Fibroblast of peridontal ligament (primary cell): ENCODE results near the gene CACNA1C.

Experiments
- DNase-seq: peaks from one replicate; pipeline ENCODE4 v3.0.0-alpha.2; 2010; ENCODE audit errors: extremely low read depth

CACNA1C gene

DNA sequence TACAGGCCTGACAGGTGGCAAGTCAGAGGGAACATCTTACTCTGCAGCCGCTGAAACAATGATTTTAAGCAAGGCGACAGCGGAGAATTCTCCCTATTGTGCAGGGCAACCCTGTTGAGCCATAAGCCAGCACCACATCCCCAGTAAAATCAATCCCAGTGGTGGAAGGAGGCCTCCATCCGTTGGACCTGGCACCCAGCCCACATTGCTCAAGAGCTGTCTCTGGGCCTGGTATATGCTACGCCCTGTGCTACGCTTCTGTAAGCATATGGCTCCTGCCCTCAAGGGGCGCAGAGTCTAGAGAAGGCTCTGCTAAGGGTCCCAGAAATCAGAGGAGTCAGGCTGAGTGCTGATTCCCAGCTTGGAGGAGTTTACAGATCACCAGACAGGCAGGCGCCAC is 265.5 kb downstream of the CACNA1C start:
- no peak for DNase-seq

- no peak for DNase-seq
These were observed 266.3 kb downstream of the CACNA1C start for GRCh38 chr12:2319136-2319535.

GRCh38 chr12:2319737-2320506 is 267.1 kb downstream of the CACNA1C start:
- DNase-seq = peak; percentile 51

- DNase-seq = no peak
These were observed 268.1 kb downstream of the CACNA1C start for GRCh38 chr12:2320841-2321240.

- no peak for DNase-seq
These were observed 269.9 kb downstream of the CACNA1C start for GRCh38 chr12:2322554-2323120.

DNA sequence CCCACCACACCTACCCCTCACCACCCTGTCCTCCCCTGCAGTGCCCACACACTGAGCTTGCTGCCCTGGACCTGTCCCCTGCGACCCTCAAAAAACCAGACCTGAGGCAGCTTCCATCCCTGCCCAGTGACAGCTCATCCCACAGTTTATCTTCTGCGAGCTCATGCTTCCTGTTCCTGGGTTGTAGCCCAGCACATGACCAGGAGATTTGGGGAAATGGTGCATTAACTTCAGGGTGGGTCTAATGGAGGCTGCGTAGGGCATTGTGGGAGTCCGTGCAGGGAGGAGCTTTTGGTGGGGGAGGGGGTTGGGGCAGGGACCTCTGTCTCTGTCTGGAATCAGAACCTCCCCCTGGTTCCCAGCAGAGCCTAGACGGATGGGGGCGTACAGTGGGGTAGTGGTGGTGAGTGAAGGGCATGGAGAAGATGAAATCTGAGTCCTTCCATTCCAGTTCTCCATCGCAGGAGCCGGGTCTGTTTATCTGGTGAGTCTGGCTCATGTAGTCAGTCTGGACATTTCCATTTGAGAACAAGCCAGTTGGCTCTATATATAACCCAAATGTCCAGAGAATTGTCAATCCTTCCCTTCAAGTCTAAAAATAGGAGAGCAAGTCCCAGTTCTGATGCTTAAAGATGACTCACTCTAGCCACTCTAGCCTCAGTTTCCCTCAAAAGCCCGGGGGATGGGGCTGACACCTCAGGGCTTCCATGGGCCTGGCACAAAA is 270.9 kb downstream of the CACNA1C start:
- DNase-seq = peak; percentile 64

- DNase-seq = no peak
These were observed 271.6 kb downstream of the CACNA1C start for GRCh38 chr12:2324387-2324786.

DNA sequence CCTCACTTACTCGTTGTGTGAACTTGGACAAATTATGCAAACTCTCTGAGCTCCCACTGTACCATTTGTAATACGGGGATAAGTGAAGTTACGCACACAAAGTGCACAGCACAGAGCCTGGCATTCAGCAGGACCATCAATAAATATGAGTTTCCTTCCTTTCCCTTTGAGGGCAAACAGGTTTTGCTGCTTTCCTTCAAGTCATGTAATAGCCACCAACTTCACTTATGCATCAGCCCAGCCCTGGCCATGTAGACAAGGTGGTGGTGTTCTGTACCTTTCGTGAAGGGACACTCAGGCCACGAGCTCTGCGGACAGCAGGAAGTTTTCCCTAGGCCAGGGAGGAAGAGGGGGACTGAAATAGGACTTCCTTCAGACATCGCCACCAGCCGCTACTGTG is 272.7 kb downstream of the CACNA1C start:
- DNase-seq = no peak

DNA sequence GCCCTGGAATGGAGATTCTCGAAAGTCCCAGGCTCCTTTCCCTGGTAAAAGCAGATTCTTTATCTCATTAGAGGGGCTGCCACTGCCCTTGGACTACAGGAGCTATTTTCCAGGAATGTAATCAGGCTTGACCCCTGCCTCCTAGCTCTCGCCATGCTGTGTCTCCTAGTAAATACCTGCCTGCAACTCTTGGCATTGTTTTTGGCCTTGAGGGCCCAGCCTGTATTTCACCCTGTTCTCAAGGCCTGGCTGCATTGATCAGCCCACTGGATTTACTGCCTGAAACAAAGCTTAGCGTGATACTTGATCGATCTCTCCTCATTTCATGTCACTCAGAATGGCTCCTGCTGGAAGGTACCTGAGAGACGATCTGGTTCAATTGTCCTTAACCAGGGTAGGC is 273.7 kb downstream of the CACNA1C start:
- DNase-seq = no peak

- DNase-seq = no peak
These were observed 275.9 kb downstream of the CACNA1C start for GRCh38 chr12:2328661-2329060.

DNA sequence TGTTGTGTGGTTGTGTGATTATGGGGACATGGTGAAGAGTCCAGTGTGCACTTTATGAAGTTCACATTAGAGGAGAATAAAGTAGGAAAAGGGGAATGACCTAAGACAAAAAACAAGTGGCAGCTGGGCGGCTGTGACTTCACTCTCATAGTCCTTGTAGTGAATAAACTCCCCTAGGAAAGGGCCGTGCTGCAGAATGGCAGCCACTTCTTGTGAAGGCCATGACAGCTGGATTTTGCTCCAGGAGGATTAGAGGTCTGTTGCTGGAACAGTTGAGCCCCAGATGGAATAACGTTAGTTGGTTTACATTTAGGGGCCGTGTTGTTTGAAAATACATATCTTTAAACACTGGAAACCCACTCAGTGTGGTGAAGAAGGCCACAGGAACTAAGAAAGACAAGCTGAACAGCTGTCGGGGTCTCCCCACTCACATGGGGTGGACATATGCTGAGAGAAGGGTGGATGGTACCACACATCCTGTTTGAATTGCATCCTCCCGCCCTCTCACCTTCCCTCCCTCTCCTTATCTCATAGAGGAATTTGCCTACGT is 276.9 kb downstream of the CACNA1C start:
- no peak for DNase-seq

DNA sequence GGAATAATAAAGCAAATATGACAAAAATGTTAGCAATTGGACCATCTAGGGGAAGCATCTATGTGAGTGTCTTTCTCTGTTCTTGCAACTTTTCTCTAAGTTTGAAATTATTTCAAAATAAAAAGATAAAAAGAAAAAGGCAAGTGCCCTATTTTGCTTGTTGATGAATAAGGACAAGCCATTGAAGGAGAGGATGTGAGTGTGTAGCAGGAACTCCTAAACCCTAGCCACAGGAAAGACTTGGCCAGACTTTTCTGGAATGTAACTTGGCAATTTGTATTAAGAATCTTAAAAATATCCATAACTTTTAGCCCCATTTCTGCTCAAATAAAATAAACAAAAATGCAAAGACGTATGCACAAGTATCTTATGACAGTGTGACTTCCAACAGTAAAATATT is 279.4 kb downstream of the CACNA1C start:
- peak; percentile 88 for DNase-seq

DNA sequence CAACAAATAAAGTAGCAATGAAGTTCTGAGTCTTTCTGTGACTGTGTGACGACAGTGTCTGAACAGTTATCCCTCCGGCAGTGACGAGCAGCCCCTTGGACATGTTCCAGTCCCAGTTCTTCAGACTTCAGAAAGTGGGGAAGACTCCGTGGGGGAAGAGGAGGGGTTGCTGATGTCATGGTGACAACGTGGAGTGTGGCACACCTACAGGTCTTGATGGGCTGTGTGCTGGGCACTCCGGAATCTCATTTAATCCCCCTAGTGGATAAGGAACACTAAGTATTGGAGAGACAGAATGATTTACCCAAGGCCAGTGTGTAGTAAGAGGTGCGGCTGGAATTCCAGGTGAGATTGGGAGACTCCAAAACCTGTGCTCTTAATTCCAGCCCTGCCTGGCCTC is 280.2 kb downstream of the CACNA1C start:
- DNase-seq = no peak

- DNase-seq = no peak
These were observed 280.9 kb downstream of the CACNA1C start for GRCh38 chr12:2333491-2334195.

DNA sequence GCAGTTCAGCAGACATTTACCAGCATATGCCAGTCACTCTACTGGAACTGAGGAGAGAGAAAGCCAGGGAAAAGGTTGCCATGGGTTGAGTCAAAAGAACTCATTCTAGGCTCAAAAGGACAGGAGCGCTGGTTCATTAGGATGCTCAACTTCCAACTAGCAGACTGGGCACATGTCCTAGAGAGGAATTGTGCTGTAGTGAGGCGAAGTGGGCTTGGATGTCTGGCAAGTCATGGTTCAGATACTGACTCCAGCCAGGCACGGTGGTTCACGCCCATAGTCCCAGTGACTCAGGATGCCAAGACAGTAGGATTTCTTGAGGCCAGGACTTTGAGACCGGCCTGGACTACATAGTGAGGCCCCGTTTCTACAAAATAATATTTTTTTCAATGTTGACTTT is 281.5 kb downstream of the CACNA1C start:
- no peak for DNase-seq

DNA sequence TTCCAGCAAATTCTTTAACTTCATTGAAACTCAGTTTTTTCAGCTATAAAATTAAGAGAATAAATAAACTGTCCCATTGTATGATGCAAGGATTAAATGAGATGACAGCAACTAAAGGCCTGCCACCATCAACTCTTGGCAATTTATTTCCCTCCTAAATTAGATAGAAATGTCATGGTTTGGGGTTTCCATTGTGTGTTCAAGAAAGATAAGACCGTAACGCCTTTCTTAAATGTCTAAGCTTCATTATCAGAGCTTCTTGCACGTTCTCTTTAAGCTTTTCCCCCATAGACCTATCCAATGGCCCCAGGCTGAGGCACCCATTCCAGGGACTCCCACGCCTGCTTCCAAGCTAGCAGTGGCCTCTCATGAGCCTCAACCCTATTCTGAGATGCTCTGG is 281.9 kb downstream of the CACNA1C start:
- DNase-seq = no peak

GRCh38 chr12:2335109-2335508 is 282.3 kb downstream of the CACNA1C start:
- no peak for DNase-seq

GRCh38 chr12:2335513-2335912 is 282.7 kb downstream of the CACNA1C start:
- DNase-seq = peak; percentile 45

- no peak for DNase-seq
These were observed 283.1 kb downstream of the CACNA1C start for GRCh38 chr12:2335916-2336315.

DNA sequence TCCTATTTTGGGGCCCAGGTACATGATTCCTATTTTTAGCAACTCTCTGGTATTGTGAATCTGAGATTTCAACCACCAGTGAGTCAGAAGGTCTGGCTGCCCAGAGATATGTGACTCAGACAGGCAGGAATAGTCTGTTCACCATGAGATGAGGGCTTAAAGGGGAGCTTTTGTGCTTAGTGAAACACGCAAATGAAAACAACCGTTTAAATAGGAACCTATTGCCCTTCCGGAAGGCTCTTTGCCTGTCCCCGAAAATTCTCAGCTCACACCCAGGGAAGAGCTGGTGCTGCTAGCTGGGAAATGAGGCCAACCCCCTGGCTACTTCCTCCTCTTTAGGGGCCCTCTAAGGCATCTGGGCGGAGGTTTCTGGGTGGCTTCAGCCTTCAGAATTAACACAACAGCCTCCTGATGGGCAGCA is 283.6 kb downstream of the CACNA1C start:
- DNase-seq = peak; percentile 97

GRCh38 chr12:2337031-2338010 is 284.5 kb downstream of the CACNA1C start:
- no peak for DNase-seq
